Ramos (cell line): ENCODE data around the gene PLEKHM2.

Source experiments
- in situ Hi-C: fragments of 300-500 bp; cut with MboI; formaldehyde crosslinking; loops from one replicate; pipeline ENCODE4 v1.14.3; 2022; ENCODE audit warnings: low sequenced_read_pairs; ENCODE audit not compliant: unreplicated experiment

PLEKHM2 gene

DNA sequence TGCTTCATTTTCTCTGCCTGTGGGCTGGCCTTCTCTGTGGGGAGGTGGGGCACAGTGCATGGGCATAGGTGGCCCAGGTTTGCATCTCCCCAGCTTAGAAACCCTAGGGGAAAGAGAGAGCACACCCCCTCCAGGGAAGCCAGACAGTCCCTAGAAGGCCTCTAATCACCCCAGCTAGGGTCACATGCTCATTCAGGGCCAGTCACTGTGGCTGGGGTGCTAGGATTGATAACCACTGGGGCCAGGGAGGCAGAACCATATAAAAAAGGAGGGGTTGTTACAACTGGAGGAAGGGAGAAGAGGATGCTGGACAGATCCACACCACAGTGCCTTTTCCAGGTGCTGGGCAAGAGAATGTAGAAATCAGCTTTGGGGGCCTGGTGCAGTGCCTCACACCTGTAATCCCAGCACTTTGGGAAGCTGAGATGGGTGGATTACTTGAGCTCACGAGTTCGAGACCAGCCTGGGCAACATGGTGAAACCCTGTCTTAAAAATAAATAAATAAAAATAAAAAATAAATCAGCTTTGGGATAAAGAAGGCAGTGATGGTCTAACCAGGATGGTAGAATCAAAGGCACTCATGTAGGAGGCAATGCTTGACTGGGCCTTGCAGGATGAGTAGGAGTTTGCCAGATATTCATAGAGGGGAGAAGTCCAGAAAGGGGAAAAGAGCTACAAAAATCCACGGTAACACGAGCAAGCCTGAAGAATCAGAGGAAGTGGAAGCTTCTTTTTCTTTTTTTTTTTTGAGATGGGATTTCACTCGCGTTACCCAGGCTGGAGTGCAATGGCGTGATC, 94.0 kb downstream of the PLEKHM2 start:
- in situ Hi-C loops, result no loop called here
